Measurements from ENCODE around the gene MACROD2. TPM values are rescaled to one million over a fixed set of nuclear protein-coding genes. Genes with fewer than 3 reads are reported as not detected.
"Not testable (repeated sequence)": the region's sequence is repeated elsewhere in the genome, so short reads cannot be mapped to it uniquely, and the experiment has no call there.

Gene MACROD2
- polyA plus RNA-seq, 5 donors = 5.3 to 8.3 (median 8.1) TPM

DNA sequence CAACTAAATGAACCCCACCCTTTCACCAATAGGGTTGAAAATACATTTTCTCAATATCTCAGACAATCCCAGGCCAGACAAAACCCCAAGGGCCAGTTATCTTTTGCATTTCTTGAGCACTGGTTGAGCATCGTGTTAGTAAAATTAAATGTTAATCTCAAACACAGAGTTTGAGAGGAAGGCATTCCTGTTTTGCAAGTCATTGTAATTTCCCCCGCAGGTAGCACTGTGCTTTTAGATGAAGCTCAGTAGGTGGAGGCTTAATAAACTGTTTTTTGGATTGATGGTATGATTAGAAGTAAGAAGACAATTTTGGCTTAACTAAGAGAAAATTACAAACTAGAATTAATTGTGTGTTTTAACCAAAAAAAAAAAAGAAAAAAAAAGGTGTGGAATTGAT is 1340.7 kb downstream of the MACROD2 start:
- DNase-seq = no peak

DNA sequence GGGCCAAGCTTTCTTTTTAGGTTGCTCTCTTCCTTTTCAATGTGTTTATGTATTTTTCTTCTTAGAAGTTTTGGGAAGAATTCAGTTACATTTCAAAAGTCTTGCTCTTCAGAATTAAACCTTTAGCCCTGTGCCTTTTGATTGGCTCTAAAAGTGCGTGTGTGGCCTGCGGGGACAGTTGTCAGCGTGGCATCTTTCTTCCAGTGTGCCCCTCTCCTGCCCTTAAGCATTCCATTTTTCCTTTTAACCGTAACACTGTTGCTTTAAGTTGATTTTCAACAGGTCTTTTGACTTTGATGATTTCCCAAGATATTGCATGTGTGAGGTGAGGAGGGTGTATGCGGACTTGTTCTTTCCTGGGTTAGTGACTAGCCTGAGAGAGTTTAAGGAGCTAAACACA is 1341.2 kb downstream of the MACROD2 start:
- no peak for DNase-seq

DNA sequence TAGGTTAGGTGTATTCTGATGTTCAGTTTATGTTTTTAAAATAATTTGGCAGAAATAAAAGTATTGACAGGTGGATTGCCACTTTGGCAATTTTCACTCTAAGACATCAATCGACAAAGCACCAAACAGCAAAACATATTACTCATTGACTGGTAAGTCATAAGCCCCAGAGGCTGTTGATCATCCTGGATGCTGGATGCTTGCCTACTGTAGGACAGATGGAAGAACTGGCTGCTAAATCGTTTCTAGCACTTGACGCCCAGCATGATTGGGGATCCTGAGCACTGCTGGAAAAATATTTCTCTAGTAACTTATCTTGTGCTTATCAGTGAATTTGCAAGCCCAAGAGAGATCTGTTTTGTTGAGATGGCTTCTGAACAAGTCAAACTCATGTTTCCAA is 1343.9 kb downstream of the MACROD2 start:
- no peak for DNase-seq

DNA sequence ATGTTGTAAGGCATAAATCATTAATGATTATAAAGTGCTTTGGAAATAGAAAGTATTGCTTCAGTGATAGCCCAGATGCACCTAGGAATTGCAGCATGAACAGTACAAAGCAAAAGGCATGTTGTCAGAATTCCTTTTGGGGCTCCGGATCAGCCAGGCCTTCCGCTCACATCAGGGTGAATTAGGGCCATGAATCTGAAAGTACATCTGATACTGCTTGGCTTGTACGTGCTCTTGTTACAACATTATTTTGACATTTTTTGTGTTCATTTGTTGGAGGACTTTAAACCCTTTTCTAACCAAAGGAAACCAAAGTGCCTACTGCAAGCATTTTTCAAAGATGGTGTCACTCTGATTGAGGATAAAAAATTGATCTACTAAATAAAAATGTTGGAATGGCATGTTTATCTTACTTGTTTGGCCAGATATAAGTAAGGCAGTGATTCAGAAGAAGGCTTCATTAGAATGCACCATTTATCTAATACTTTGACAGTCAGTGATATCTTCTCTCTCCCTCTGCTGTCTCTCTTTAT is 1347.7 kb downstream of the MACROD2 start:
- no peak for DNase-seq

DNA sequence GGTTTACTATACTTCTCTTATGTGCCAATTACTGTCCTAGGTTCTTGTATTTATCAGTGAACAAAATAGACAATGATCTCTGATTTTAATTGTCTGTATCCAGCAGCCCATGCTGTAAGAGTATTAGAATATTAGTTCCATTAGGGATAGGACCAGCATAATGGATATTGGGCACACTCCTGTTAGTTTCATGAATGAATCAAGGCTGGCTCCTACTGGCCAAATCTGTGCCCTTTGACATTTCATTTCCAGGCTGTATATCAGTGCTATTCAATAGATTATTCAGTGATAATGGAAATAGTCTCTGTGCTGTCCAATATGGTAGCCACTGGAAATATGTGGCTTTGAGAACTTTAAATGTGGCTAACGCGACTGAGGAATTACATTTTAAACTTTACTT is 1350.0 kb downstream of the MACROD2 start:
- DNase-seq = no peak

DNA sequence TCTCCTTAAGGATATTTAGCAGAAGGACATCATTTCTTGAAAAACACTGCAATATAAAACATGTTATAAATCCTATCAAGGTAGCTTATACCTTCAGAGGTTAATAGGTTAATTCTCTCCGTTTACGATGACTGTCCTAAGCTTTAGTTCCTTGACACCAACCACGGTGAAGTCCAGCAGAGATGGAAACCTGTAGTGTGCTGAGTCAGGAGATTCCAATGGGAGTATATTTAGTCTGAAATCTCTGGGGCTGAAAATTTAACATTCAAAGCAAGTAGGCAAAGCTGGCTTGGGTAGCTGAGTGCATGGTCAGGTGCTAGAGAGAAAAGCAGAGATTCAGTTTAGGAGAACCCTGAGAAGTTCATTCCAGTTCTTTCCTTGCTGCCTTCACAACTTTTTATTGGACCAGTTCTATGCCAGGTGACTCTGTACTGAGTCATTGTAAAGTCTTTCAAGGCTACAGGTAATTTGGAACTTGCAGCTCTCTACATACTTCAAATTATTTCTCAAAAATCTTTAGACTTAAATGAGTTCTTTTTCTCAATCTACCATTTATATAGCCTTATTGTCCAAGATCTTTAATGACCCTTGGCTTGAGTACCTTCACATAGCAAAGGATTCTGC is 1351.5 kb downstream of the MACROD2 start:
- no peak for DNase-seq

DNA sequence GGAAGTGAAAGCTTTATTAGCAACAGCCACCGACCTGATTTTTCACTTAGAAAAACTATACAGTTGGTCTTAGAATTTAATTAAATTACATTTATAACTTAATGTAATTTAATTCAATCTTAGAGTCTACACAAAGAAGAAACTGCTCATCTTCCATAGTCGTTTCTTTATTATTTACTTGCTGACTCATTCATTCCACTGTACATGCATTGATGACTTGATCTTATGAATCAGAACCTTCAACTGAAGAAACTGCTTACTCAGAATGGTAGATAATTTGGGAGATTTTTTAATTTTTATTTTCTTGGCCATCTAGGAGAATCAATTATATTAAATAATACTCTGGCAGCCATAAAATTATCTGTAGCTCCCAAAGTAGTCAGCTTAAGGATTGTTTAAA is 1363.7 kb downstream of the MACROD2 start:
- DNase-seq = no peak

DNA sequence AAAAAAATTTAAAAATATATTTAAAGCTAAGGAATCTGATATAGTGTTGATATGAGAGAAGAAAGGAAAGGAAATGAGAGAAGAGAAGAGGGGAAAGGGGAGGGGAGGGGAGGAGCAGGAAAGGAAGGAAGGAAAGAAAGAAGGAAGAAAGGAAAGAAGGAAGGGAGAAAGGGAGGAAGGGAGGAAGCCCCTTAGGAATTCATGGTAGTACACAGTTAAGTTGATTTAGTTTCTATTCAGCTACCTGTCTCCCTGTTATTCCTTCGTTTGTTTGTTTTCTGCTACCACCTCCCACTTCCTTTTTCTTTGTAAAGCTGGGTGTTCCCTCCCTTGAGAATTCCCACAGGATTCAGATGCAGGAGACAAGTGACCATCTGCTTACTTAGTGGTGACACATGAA is 1367.5 kb downstream of the MACROD2 start:
- no peak for DNase-seq

DNA sequence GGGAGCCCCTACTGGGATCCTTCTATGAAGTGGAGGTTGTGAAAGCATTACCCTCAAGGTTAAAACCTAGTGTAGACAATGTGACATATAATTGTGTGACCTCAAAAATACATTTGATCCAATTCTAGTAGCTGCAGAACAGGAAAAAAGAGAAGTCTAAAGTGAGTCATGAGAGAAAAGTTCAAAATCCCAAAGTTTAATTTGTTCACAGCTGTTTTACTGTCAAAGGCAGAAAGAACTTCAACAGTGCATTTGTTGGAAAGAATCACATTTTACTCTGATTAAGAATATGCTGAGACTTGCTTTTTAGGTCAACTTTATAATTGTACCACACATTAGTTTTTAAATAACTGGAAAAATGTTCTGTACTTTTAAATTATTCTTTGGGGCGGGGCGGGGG is 1369.5 kb downstream of the MACROD2 start:
- no peak for DNase-seq

DNA sequence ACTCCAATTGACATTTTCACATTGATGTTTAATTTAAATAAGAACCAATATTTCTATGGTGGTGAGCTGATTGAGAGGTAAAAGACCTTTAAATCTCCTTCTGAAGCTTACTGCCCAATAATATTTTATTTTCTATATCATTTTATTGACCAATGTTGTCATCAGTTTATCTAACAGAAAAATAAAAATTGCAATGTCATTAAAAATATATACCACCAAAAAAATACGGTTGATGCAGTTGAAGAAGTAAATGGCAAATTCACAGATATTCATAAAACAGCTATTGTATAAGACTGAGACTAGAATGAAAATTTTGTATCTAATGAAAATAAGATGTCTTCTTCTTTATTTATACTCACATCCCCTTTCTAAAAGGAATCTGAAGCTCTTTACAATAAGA is 1375.1 kb downstream of the MACROD2 start:
- no peak for DNase-seq

DNA sequence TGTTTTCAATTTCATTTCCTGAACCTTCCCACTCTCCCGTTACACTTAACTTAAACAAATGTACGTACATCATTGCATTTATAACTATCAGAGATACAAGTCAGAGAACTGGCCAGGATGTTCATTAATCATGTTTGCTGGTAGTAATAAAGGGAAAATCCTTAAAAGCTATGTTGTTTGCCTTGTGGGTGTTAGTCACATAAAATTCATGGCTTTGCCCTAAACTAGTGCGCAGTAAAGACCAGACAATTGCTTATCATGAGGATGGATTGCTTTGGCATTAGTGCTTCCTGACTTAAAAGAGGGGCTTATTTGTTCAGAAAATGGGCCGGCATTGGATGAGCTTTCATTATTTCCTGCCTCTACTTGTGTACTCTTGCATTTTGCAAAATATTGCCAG is 1379.4 kb downstream of the MACROD2 start:
- DNase-seq = no peak

DNA sequence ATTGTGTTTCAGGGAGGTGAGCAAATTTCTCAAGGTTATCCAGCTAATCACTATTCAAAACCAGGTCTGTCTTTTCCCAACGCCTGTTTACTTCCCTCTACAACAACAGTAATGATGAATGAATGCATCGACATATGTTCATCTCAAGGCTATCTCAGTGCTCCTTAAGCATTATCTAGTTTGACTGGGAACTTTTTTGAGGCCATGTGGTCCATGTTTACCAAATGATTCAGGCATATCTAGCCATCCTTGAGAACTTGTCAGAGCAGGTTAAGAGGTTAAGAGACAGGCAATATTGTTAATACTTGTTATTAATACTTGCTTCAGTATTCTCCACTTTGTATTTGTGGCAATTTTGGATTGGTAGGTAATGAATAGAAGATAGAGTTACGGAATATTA is 1380.5 kb downstream of the MACROD2 start:
- DNase-seq = no peak

DNA sequence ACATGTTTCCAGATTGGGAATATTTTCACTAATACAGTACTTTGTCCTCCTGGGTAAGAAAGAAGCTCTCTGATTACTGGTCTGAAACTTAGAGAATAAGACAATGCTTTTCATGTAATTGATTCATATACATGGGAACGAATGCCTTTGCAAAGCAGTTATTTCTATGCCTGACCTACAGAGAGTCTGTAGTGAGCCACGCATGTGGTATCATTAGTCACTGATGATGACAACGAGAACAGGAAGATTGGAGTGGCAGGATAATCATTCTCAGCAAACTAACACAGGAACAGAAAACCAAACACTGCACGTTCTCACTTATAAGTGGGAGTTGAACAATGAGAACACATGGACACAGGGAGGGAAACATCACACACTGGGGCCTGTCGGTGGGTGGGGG is 1382.3 kb downstream of the MACROD2 start:
- not testable (repeated sequence) for DNase-seq

DNA sequence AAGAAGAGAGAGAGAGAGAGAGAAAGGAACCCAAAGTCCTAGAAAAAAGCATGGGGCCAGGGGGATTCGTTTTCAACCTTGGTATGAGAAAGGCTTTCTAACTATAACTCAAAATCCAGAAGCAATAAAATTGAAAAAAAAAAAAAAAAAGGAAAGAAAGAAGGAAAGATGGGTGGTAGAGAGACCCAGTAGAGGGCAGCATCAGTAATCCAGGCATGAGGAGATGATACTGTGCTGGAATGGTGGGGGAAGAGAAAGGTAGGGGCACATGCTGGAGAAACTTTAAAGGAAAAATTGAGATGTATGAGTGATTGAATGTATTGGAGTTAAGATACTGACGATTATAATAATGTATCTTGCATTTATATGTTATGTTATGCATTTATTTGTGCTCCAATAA is 1382.8 kb downstream of the MACROD2 start:
- no peak for DNase-seq

DNA sequence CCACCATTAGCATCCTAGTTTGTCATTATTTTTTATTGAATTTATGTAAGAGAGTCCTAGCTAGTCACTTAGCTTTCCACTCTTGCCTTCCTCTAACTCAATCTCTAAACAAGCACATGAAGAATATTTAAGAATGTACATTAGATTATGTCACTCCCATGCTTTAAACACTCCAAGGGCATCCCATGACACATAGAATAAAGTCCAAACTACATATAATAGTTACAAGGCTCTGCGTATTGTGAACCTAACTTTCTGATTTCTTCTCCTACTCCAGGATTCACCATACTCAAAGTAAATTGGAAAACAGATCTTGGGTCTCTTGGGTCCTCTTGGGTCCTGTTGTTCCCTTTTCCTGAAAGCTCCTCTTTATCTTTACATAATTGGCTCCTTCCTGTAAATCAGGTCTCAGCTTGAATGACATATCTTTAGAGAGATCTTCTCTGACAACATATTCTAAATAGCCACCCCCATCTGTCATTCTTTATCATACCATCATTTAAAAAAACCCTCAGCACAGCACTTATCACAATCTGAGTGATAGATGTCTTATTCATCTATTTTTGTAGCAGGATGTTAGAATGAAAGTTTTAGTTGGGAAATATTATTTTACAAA is 1384.5 kb downstream of the MACROD2 start:
- DNase-seq = no peak

DNA sequence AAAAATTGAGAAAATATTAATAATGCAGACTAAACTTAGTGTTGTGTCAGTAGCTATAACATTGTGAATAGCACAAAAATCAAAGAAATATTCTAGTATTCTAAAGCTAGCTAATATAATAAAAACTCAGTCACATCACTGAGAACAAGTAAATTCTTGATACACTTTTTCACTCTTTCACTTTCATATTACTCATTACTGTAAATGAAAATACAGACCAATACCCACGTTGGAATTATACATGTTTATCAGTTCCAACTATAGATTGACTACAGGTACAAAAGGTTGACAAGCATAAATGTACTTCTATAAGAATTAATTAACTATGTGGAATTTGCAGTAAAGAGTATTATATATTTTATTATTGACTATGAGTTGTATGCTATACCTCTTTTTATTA is 1385.5 kb downstream of the MACROD2 start:
- DNase-seq = no peak

DNA sequence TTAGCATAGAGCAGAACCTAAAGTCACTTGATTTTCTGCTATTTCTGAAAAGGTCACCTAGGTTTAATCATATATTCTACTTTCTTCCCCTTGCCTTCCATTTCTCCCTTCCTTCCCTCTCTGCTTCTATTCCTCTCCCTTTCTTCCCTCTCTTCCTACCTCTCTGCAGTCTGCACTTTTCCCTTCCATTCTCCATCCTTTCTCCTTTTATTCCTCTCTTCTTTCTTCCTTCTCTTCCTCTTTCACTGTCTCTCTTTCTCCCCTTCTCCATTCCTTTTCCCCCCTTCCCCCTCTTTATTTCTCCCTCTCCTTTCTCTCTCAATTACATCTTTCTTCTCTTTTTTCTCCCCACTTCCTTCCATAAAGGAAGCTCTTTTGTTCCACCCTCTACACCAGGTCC is 1391.9 kb downstream of the MACROD2 start:
- no peak for DNase-seq

DNA sequence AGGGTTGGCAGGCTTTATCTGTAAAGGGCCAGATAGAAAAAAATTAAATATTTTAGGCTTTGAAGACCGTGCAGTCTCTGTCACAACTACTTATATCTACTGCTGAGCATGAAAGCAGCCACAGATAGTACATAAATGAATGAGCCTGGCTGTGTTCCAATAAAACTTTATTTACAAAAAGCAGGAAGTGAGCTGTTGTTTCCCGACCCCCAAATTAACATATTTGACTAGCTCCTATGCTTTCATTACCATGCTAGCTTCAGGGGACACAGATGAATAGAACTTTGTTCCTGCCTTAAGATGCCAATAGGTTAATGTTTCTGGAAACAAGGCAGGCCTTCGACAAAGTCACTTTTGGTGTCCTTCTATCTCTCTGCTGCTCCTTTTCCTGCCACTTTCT is 1400.1 kb downstream of the MACROD2 start:
- no peak for DNase-seq

DNA sequence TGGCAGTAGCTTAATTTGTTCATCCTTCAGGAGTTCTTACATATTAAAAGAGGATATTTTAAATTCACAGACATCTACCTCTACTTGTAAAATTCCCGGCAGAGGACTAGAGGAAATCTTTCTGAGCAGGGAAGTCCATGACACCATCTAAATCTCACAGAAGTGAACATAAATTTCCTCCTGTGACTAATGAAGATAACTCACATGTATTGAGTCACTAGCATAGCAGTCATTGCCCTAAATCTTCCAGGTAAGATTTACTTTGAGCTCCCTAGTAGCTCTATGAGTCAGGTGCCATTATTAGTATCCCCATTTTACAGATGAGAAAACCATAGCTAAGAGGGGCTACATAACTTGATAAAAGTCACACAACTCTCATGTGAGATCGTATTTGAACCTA is 1400.7 kb downstream of the MACROD2 start:
- no peak for DNase-seq

DNA sequence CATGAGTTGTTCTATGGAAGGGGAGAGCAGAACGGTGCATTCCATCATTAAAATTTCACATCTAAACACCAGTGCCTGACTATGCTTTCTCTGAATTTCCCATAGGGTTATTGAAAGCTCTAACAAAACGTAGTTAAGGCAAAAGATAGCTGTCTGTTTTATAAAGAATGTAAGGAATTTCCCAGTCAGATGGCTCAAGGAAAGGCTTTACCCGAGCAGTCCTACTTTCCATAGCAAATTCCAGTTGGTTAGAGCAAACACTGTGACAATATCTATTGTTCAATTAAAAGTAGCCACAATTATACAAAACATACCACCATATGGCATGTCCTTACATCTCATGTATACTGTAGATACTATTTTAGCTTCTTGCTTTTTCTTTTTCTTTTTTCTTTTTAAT is 1401.6 kb downstream of the MACROD2 start:
- DNase-seq = no peak

DNA sequence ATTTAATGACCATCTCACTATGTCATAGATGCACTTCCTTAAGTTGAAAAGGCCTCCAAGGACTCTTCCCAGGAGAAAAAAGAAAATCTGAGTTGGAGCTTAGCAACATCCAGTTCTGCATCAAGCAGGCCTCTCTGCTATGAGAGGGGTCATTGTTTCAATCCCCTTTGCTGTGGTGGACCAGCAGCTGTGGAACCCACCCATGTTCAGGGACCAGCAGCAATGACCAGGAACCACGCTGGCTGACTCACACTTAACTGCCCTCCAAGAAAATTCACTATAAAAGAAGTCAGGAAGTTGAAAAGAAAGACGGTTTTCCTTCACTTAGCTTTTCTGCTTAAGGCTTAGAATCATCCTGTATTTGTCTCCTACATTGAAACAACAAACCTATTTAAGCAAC is 1404.5 kb downstream of the MACROD2 start:
- no peak for DNase-seq

DNA sequence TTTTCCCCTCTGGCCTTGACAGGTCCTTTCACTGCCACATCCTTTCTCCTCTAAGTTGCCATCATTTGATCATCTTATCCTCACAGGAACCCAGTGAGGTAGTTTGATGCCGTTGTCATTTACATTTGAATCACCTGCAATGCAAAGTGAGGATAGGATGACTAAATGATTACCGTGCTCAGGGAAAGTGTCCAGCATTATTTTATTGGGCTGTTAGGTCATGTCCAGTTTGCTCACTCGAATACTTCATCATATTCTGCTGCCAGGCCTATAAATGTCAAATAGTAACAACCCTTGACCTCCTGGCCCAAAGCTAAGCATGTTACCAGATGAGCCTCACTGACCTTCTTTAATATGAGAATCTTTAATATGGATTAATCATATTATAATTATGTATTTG is 1410.8 kb downstream of the MACROD2 start:
- no peak for DNase-seq

DNA sequence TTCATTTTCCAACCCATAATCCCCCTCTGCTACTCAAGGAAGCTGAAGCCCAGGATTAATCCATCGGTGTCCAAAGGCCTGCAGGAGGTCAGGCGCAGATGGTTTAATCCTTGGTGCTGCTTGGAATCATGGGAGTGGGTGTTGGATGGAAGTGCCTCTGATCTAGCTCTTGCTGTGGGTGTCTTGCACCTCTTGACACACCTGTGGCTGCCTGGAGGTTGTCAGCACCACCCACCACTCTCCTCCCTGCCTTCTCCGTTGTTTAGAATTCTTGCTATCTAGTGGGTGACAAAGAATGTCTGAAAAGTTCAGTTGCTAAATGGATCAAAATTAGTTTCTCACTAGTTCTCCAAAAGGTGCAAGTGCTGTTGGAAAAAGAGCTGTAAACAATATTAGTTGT is 1416.5 kb downstream of the MACROD2 start:
- no peak for DNase-seq

DNA sequence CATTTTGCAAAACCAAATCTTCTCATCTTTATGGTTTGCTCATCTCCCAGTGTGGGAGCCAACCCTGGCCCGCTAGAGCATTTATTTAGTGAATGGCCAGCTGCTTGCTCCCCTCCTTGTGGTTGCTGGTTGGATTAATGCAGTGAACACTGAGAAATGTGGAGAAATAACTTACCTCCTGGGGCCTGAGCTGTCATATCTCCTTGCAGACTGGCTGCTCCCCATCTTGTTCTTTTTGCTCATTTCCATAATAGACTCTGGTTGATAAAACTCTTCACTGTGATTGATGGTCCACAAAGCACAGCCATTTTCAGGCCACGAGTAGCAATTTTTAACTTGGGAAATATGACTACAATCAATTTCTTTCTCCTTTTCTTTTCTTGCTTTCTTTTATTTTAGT is 1420.6 kb downstream of the MACROD2 start:
- no peak for DNase-seq
